Heart left ventricle (tissue), 16 donors: ENCODE results near the gene TNRC6A. TPM values are rescaled to one million over a fixed set of nuclear protein-coding genes. Genes with fewer than 3 reads are reported as not detected.

Experiments
- ATAC-seq, 4 donors: fragments of 200-7000 bp; cut with Tn5 transposase; one replicate each; pipeline ENCODE4 v1.9.1; 2020 to 2022; ENCODE audit warnings: moderate library complexity in 4 of 4, mild to moderate bottlenecking in 3 of 4, moderate number of reproducible peaks in 1 of 4
- DNase-seq, 5 donors: peaks; one replicate each; pipeline ENCODE4 v3.0.0-alpha.2; 2020
- H3K27ac ChIP-seq, 12 donors: fragments of 200-600 bp; sonication (generic) in 4 of 12; one replicate each; pipeline versions ENCODE4 v1.5.0 to v1.8.0; 2016 to 2022; ENCODE audit warnings: mild to moderate bottlenecking in 2 of 12
- H3K27me3 ChIP-seq, 9 donors: fragments of 200-600 bp; sonication (generic) in 2 of 9; one replicate each; pipeline versions ENCODE4 v1.5.1 to v1.8.0; 2016 to 2022; ENCODE audit warnings: mild to moderate bottlenecking in 3 of 9
- H3K36me3 ChIP-seq, 9 donors: fragments of 200-600 bp; sonication (generic) in 2 of 9; one replicate each; pipeline versions ENCODE4 v1.5.0 to v1.8.0; 2018 to 2022; ENCODE audit warnings: mild to moderate bottlenecking in 2 of 9
- H3K4me1 ChIP-seq, 12 donors: fragments of 200-600 bp; sonication (generic) in 4 of 12; one replicate each; pipeline versions ENCODE4 v1.5.0 to v1.8.0; 2016 to 2022; ENCODE audit warnings: mild to moderate bottlenecking in 3 of 12
- H3K4me3 ChIP-seq, 12 donors: fragments of 200-600 bp; sonication (generic) in 4 of 12; one replicate each; pipeline versions ENCODE4 v1.5.0 to v1.8.0; 2017 to 2022; ENCODE audit warnings: mild to moderate bottlenecking in 9 of 12, moderate library complexity in 4 of 12
- H3K9me3 ChIP-seq, 12 donors: fragments of 200-600 bp; sonication (generic) in 4 of 12; one replicate each; pipeline versions ENCODE4 v1.5.0 to v1.8.0; 2016 to 2022; ENCODE audit warnings: mild to moderate bottlenecking in 1 of 12
- CTCF ChIP-seq, 12 donors: fragments of 200-600 bp; sonication (generic) in 4 of 12; IDR thresholded peaks; one replicate each; pipeline versions ENCODE4 v1.5.0 to v1.8.0; 2018 to 2022; ENCODE audit warnings: antibody characterized with exemption in 12 of 12, mild to moderate bottlenecking in 5 of 12
- POLR2A ChIP-seq, 2 donors: fragments of 450-650 bp; IDR thresholded peaks; one replicate each; pipeline ENCODE4 v1.6.1; 2017; ENCODE audit warnings: antibody characterized with exemption in 2 of 2, mild to moderate bottlenecking in 2 of 2, moderate library complexity in 2 of 2
- WGBS, 4 donors: extraction: QIAGEN DNeasy Blood & Tissue Kit in 2 of 4; methylation state at CpG; one replicate each; pipeline versions ENCODE4 v1.1.5 to v1.1.7; 2013 to 2018; 5-methylcytosine and 5-hydroxymethylcytosine counted together
- intact Hi-C, 10 donors: fragments of 100-400 bp; cut with DNase I; formaldehyde crosslinking; loops; one replicate each; pipeline versions ENCODE4 v1.11.1 to v1.14.2; 2022
- polyA plus RNA-seq, 2 donors: library from polyadenylated mRNA; stranded (reverse); fragments of 200-250 nt; gene quantifications; one replicate each; pipeline ENCODE4 v1.2.3, GENCODE V29; 2013
- total RNA-seq, 9 donors: library from RNA; depleted of rRNA in 2 of 9; stranded (reverse); fragments of >200 nt in 2 of 9; fragmentation: NEBNext Ultra II Directional in 3 of 9; extraction: Animal tissue kit (Norgen Biotek cat#: 25700) in 3 of 9; gene quantifications; one replicate each; pipeline versions ENCODE4 v1.1.0 to v1.2.4, GENCODE V29; 2016 to 2023
- donor health status: ischemic (EF 13 %, LVEDD 7.1; RV severe dilation, severe dysfunction).
- donor health status: healthy with polysubstance abuse.
- donor health status: DM: no; HTN: yes; CAD: no.
- donor health status: DM: no; HTN: no; CAD: no.
- donor health status: ischemic (EF 25% LVEDD 6.9; RV normal size, moderate dysfunction).
- donor health status: ischemic (EF 25% LVEDD 5.7; RV mildly dilated, moderate dysfunction).
- donor health status: healthy.
- donor health status: DM: yes; HTN: yes; CAD: no.
- donor health status: ischemic (EF 35%, LVEDD 5.7; RV mildly dilated, moderate dysfunction).
- donor health status: nonischemic (EF 11% LVEDD 7.7; RV severe dilation, severe dysfunction).
- donor health status: DM: yes; HTN: yes; CAD: no.
- donor health status: PGD.
- donor health status: ischemic (EF 29% LVEDD 5.4; RV normal size, mild dysfunction).
- donor health status: nonischemic (EF 23%, LVEDD 6.1; RV moderate dilation, normal function).

TNRC6A gene
- total and polyA plus RNA-seq, 11 donors, result 16.0 to 53.1 (median 35.5) TPM

GRCh38 chr16:24683847-24684493 lies 45.5 kb upstream of the TNRC6A start:
- DNase-seq (no peak), ATAC-seq (no peak)
- Histone ChIP-seq H3K9me3 (no peaks in the 10 kb centered on the region), H3K4me1 (peaks cover 0 to 15% (median 2%) of the 10 kb centered on the region in 12 donors), H3K36me3 (no peaks in the 10 kb centered on the region), H3K27ac (no peak overlapping the region), H3K27me3 (no peaks in the 10 kb centered on the region), H3K4me3 (no peak overlapping the region)
- WGBS, 4 donors, result 88 to 90% (median 89%) methylated on average over 5 of the region's 5 CpGs
- TF ChIP-seq CTCF (IDR thresholded peaks at IDR 0.05) (no peak), POLR2A (IDR thresholded peaks at IDR 0.05) (no peak)
- intact Hi-C loops, result loop anchor here in 6 of 10 donors (10.0 kb wide), 2 partner anchors 99 to 169 kb away; no protein-coding TSS in a partner anchor

- no peaks in the 10 kb centered on the region for H3K9me3 ChIP-seq
- ATAC-seq (peak in 3 of 4 donors; percentile 67 to 74 (median 74)), DNase-seq (peak; percentile 56 to 78 (median 68))
- H3K4me1 ChIP-seq, result peaks cover 0 to 15% (median 2%) of the 10 kb centered on the region in 12 donors
- peak overlapping the region in 2 of 12 donors; percentile 5 to 33 for H3K4me3 ChIP-seq
- peak overlapping the region in 6 of 12 donors; percentile 35 to 82 (median 55) for H3K27ac ChIP-seq
- H3K27me3 ChIP-seq, result no peaks in the 10 kb centered on the region
- TF ChIP-seq POLR2A (IDR thresholded peaks at IDR 0.05), result no peak
- no peak for TF ChIP-seq CTCF (IDR thresholded peaks at IDR 0.05)
- H3K36me3 ChIP-seq, result no peaks in the 10 kb centered on the region
- intact Hi-C loops, result loop anchor here in 7 of 10 donors (5.0 to 10.0 kb wide), 3 partner anchors 101 to 171 kb away; no protein-coding TSS in a partner anchor
- 43 to 50% (median 47%) methylated on average over 15 of the region's 15 CpGs for WGBS, 4 donors
Measured at GRCh38 chr16:24685539-24686432, 43.7 kb upstream of the TNRC6A start.

GRCh38 chr16:24686678-24687077 lies 42.8 kb upstream of the TNRC6A start:
- Histone ChIP-seq H3K27me3 (no peaks in the 10 kb centered on the region), H3K4me3 (no peak overlapping the region), H3K9me3 (no peaks in the 10 kb centered on the region), H3K4me1 (peaks cover 0 to 15% (median 2%) of the 10 kb centered on the region in 12 donors), H3K27ac (peak overlapping the region in 6 of 12 donors; percentile 35 to 82 (median 55)), H3K36me3 (no peaks in the 10 kb centered on the region)
- ATAC-seq (no peak), DNase-seq (no peak)
- intact Hi-C loops, result loop anchor here in 7 of 10 donors (5.0 to 10.0 kb wide), 3 partner anchors 102 to 172 kb away; no protein-coding TSS in a partner anchor
- 68 to 83% (median 74%) methylated on average over 9 of the region's 9 CpGs for WGBS, 4 donors
- TF ChIP-seq CTCF (IDR thresholded peaks at IDR 0.05) (no peak), POLR2A (IDR thresholded peaks at IDR 0.05) (no peak)

- 76 to 82% (median 79%) methylated on average over 2 of the region's 2 CpGs for WGBS, 4 donors
- Histone ChIP-seq H3K27me3 (no peaks in the 10 kb centered on the region), H3K4me3 (no peak overlapping the region), H3K4me1 (peaks cover 0 to 15% (median 2%) of the 10 kb centered on the region in 12 donors), H3K27ac (no peak overlapping the region), H3K9me3 (no peaks in the 10 kb centered on the region), H3K36me3 (no peaks in the 10 kb centered on the region)
- intact Hi-C loops, result loop anchor here in 7 of 10 donors (2.0 to 10.0 kb wide), 4 partner anchors 104 to 174 kb away; no protein-coding TSS in a partner anchor
- TF ChIP-seq POLR2A (IDR thresholded peaks at IDR 0.05) (no peak), CTCF (IDR thresholded peaks at IDR 0.05) (no peak)
- DNase-seq (no peak), ATAC-seq (no peak)
Measured at GRCh38 chr16:24688359-24688758, 41.1 kb upstream of the TNRC6A start.
